NB4 (cell line): ENCODE data around the gene EXTL1.

Source experiments
- CTCF ChIP-seq: IDR thresholded peaks from one replicate; pipeline ENCODE4 v1.5.1; 2012; ENCODE audit warnings: low read depth, low read length
- MYC ChIP-seq: IDR thresholded peaks from 2 replicates; pipeline ENCODE4 v1.6.1; 2011; ENCODE audit warnings: low read depth, low read length
- POLR2A ChIP-seq: IDR thresholded peaks from 2 replicates; pipeline ENCODE4 v1.6.1; 2011; ENCODE audit warnings: mild to moderate bottlenecking; ENCODE audit not compliant: insufficient read length; ENCODE audit errors: extremely low read depth
- TF ChIP-seq, protein P1 (sequence below): IDR thresholded peaks from 2 replicates; pipeline ENCODE4 v1.6.1; 2011; ENCODE audit warnings: low read depth, low read length

DNA sequence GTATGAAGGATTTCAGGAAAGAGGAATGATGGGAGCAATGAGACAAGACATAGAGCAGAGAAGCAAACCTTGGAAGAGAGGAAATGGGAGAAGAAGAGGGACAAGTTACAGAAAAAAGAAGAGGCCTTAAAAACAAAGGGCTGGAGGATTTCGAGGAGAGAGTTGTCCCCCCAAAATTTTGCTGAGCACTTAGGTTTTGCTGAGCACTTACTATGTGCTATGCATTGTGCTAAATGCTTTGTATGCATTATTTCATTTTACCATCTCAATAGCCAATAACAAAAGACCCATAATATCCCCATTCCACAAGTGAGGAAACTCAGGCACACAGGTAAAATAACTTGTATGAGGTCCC, 48.3 kb downstream of the EXTL1 start:
- no peak for TF ChIP-seq POLR2A
- no peak for TF ChIP-seq CTCF
- TF ChIP-seq, protein P1, sequence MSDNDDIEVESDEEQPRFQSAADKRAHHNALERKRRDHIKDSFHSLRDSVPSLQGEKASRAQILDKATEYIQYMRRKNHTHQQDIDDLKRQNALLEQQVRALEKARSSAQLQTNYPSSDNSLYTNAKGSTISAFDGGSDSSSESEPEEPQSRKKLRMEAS = no peak
- TF ChIP-seq MYC = no peak
